KMS-11 (cell line): ENCODE measurements around the gene PRMT2.

Experiments used
- H2AFZ ChIP-seq: fragments of 200-600 bp; sonication (generic); 2 replicates; pipeline ENCODE4 v1.6.1; 2016; ENCODE audit warnings: antibody characterized with exemption, mixed run types, low read depth
- H3K27ac ChIP-seq: fragments of 200-600 bp; sonication (generic); 2 replicates; pipeline ENCODE4 v1.6.1; 2016; ENCODE audit warnings: mild to moderate bottlenecking, mixed run types
- H3K27me3 ChIP-seq: fragments of 200-600 bp; sonication (generic); 2 replicates; pipeline ENCODE4 v1.6.1; 2017; ENCODE audit warnings: mild to moderate bottlenecking, low read depth, mixed run types, moderate library complexity; ENCODE audit not compliant: insufficient read depth
- H3K36me3 ChIP-seq: fragments of 200-600 bp; sonication (generic); 2 replicates; pipeline ENCODE4 v1.6.1; 2017; ENCODE audit warnings: mild to moderate bottlenecking, mixed run types; ENCODE audit not compliant: insufficient read depth
- H3K4me1 ChIP-seq: fragments of 200-600 bp; sonication (generic); 2 replicates; pipeline ENCODE4 v1.6.1; 2016; ENCODE audit warnings: mild to moderate bottlenecking, low read depth, mixed run types; ENCODE audit not compliant: poor library complexity, severe bottlenecking
- H3K4me2 ChIP-seq: fragments of 200-600 bp; sonication (generic); 2 replicates; pipeline ENCODE4 v1.7.0; 2016; ENCODE audit warnings: mild to moderate bottlenecking, mixed run types
- H3K4me3 ChIP-seq: fragments of 200-600 bp; sonication (generic); IDR thresholded peaks from 2 replicates; pipeline ENCODE4 v1.6.1; 2017; ENCODE audit warnings: low read depth, low read length, mixed read lengths; ENCODE audit not compliant: insufficient read depth
- H3K79me2 ChIP-seq: fragments of 200-600 bp; sonication (generic); 2 replicates; pipeline ENCODE4 v1.6.1; 2016; ENCODE audit warnings: low read depth, mixed run types; ENCODE audit not compliant: insufficient read depth
- H3K9ac ChIP-seq: fragments of 200-600 bp; sonication (generic); 2 replicates; pipeline ENCODE4 v1.6.1; 2016; ENCODE audit warnings: mild to moderate bottlenecking, mixed run types
- H4K20me1 ChIP-seq: fragments of 200-600 bp; sonication (generic); 2 replicates; pipeline ENCODE4 v1.6.1; 2016; ENCODE audit warnings: mild to moderate bottlenecking, mixed run types; ENCODE audit not compliant: insufficient read depth
- CTCF ChIP-seq: fragments of 200-600 bp; sonication (generic); conservative IDR thresholded peaks from 2 replicates; pipeline ENCODE4 v1.6.1; 2017; ENCODE audit warnings: low read depth, mild to moderate bottlenecking, antibody characterized with exemption, low read length, moderate library complexity, mixed read lengths

Gene PRMT2

GRCh38 chr21:46606427-46606813 is 29.1 kb upstream of the PRMT2 start:
- no peak overlapping the region for H2AFZ ChIP-seq
- TF ChIP-seq CTCF = no peak
- no peaks in the 10 kb centered on the region for H4K20me1 ChIP-seq
- H3K27ac ChIP-seq = no peak overlapping the region
- H3K27me3 ChIP-seq = no peaks in the 10 kb centered on the region
- no peaks in the 10 kb centered on the region for H3K79me2 ChIP-seq
- no peak overlapping the region for H3K4me3 ChIP-seq
- H3K4me2 ChIP-seq = no peak overlapping the region
- no peaks in the 10 kb centered on the region for H3K4me1 ChIP-seq
- H3K36me3 ChIP-seq = no peaks in the 10 kb centered on the region
- H3K9ac ChIP-seq = no peak overlapping the region

- no peak overlapping the region for H3K27ac ChIP-seq
- H3K4me3 ChIP-seq = no peak overlapping the region
- no peaks in the 10 kb centered on the region for H3K79me2 ChIP-seq
- H3K4me1 ChIP-seq = no peaks in the 10 kb centered on the region
- no peak overlapping the region for H3K4me2 ChIP-seq
- no peak for TF ChIP-seq CTCF
- no peaks in the 10 kb centered on the region for H4K20me1 ChIP-seq
- no peaks in the 10 kb centered on the region for H3K36me3 ChIP-seq
- no peak overlapping the region for H2AFZ ChIP-seq
- no peak overlapping the region for H3K9ac ChIP-seq
- H3K27me3 ChIP-seq = no peaks in the 10 kb centered on the region
Measured at GRCh38 chr21:46607636-46608035, 27.8 kb upstream of the PRMT2 start.

DNA sequence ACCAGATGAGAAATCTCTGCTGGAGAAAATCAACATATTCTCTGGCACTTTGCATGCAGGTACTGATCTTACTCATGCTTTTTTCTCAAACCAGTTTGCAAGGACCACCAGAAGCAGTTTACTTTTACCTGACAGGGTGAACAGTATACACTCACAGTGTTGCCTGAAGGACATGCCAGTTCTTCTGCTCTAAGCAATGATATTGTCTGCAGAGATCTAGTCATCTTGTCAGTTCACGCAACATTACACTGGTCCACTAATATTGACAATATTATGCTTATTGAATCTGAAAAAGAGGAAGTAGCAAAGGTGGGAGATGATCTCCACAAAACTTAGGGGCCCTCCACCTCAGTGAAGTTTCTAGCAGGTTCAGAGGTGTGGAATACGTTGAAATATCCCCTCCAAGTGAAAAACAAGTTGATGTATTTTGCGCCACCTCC is 26.8 kb upstream of the PRMT2 start:
- H2AFZ ChIP-seq = no peak overlapping the region
- H3K36me3 ChIP-seq = no peaks in the 10 kb centered on the region
- H3K79me2 ChIP-seq = no peaks in the 10 kb centered on the region
- H3K27ac ChIP-seq = no peak overlapping the region
- no peaks in the 10 kb centered on the region for H4K20me1 ChIP-seq
- H3K9ac ChIP-seq = no peak overlapping the region
- no peaks in the 10 kb centered on the region for H3K27me3 ChIP-seq
- TF ChIP-seq CTCF = no peak
- H3K4me3 ChIP-seq = no peak overlapping the region
- H3K4me2 ChIP-seq = no peak overlapping the region
- H3K4me1 ChIP-seq = no peaks in the 10 kb centered on the region

GRCh38 chr21:46610018-46610701 is 25.3 kb upstream of the PRMT2 start:
- Histone ChIP-seq H3K27ac (no peak overlapping the region), H3K4me2 (no peak overlapping the region), H2AFZ (no peak overlapping the region), H3K4me3 (no peak overlapping the region), H3K79me2 (no peaks in the 10 kb centered on the region), H3K9ac (no peak overlapping the region), H3K27me3 (no peaks in the 10 kb centered on the region), H3K4me1 (no peaks in the 10 kb centered on the region), H4K20me1 (no peaks in the 10 kb centered on the region), H3K36me3 (no peaks in the 10 kb centered on the region)
- TF ChIP-seq CTCF = no peak
